Measurements from ENCODE around the gene PTTG2.

GRCh38 chr4:38004887-38005286 lies 44.7 kb downstream of the PTTG2 start:
- TF ChIP-seq CTCF (optimal IDR thresholded peaks at IDR 0.05 in 1 of 3, IDR thresholded peaks at IDR 0.05 in 1 of 3, conservative IDR thresholded peaks at IDR 0.05 in 1 of 3; ENCODE audit: extremely low read depth in 1 of 3, insufficient read depth in 2 of 3, low read length in 3 of 3) (no peak), EZH2 (IDR thresholded peaks at IDR 0.05; ENCODE audit: low read length) (no peak)
